GM23338 (cell line): ENCODE results near the gene PTPRC. TPM values are rescaled to one million over a fixed set of nuclear protein-coding genes. Genes with fewer than 3 reads are reported as not detected.

ENCODE experiments used
- ATAC-seq: fragments of 200-7000 bp; cut with Tn5 transposase; 3 replicates; pipeline ENCODE4 v1.9.1; 2020
- DNase-seq: peaks from one replicate; pipeline ENCODE4 v3.0.0-alpha.2; 2015; ENCODE audit warnings: low spot score
- H2AFZ ChIP-seq: fragments of 200-600 bp; sonication (generic); 2 replicates; pipeline ENCODE4 v1.8.0; 2016; ENCODE audit warnings: antibody characterized with exemption, mild to moderate bottlenecking, moderate library complexity
- H3F3A ChIP-seq: fragments of 200-600 bp; sonication (generic); replicated peaks from 2 replicates; pipeline ENCODE4 v1.8.0; 2017; ENCODE audit warnings: antibody characterized with exemption, mixed run types, low read depth
- H3K27ac ChIP-seq: fragments of 200-600 bp; sonication (generic); 2 replicates; pipeline ENCODE4 v1.6.1; 2016; ENCODE audit warnings: low read depth
- H3K27me3 ChIP-seq: fragments of 200-600 bp; sonication (generic); 2 replicates; pipeline ENCODE4 v1.8.0; 2016; ENCODE audit warnings: mild to moderate bottlenecking, mixed run types, moderate library complexity; ENCODE audit not compliant: insufficient read depth
- H3K36me3 ChIP-seq: fragments of 200-600 bp; sonication (generic); 2 replicates; pipeline ENCODE4 v1.8.0; 2016; ENCODE audit warnings: mild to moderate bottlenecking; ENCODE audit not compliant: insufficient read depth
- H3K4me1 ChIP-seq: fragments of 200-600 bp; sonication (generic); 2 replicates; pipeline ENCODE4 v1.8.0; 2016; ENCODE audit warnings: mild to moderate bottlenecking, moderate library complexity; ENCODE audit not compliant: insufficient read depth
- H3K4me2 ChIP-seq: fragments of 200-600 bp; sonication (generic); 2 replicates; pipeline ENCODE4 v1.7.1; 2017; ENCODE audit warnings: mixed run types
- H3K4me3 ChIP-seq: fragments of 200-600 bp; sonication (generic); 2 replicates; pipeline ENCODE4 v1.6.1; 2016; ENCODE audit warnings: mixed run types
- H3K79me2 ChIP-seq: fragments of 200-600 bp; sonication (generic); replicated peaks from 2 replicates; pipeline ENCODE4 v1.8.0; 2017; ENCODE audit warnings: mild to moderate bottlenecking; ENCODE audit not compliant: insufficient read depth
- H3K9me2 ChIP-seq: fragments of 200-600 bp; sonication (generic); 2 replicates; pipeline ENCODE4 v1.8.0; 2017; ENCODE audit not compliant: insufficient read depth
- H4K20me1 ChIP-seq: fragments of 200-600 bp; sonication (generic); replicated peaks from 2 replicates; pipeline ENCODE4 v1.8.0; 2017; ENCODE audit warnings: mild to moderate bottlenecking; ENCODE audit not compliant: insufficient read depth
- H3K27ac Mint-ChIP-seq: 2 replicates; pipeline ENCODE4 v1.8.0; 2020; ENCODE audit warnings: inconsistent platforms, mild to moderate bottlenecking, moderate library complexity, mixed read lengths
- H3K27me3 Mint-ChIP-seq: 3 replicates; pipeline ENCODE4 v1.8.0; 2022; ENCODE audit warnings: low read depth, mild to moderate bottlenecking, moderate library complexity, mixed read lengths, inconsistent platforms; ENCODE audit not compliant: insufficient read depth, poor library complexity
- H3K36me3 Mint-ChIP-seq: 3 replicates; pipeline ENCODE4 v1.8.0; 2021; ENCODE audit warnings: low read depth, mild to moderate bottlenecking, inconsistent platforms, moderate library complexity, mixed read lengths
- H3K4me1 Mint-ChIP-seq: 3 replicates; pipeline ENCODE4 v1.8.0; 2020; ENCODE audit warnings: mild to moderate bottlenecking, inconsistent platforms, mixed read lengths
- H3K4me3 Mint-ChIP-seq: 3 replicates; pipeline ENCODE4 v1.8.0; 2021; ENCODE audit warnings: moderate library complexity, mild to moderate bottlenecking, inconsistent platforms, mixed read lengths
- H3K9me3 Mint-ChIP-seq: 3 replicates; pipeline ENCODE4 v1.8.0; 2020; ENCODE audit warnings: moderate library complexity, mild to moderate bottlenecking, inconsistent platforms, mixed read lengths
- EZH2 ChIP-seq: fragments of 200-600 bp; sonication (generic); IDR thresholded peaks from one replicate; pipeline ENCODE4 v1.8.0; 2017; ENCODE audit warnings: antibody characterized with exemption, mild to moderate bottlenecking, low read depth; ENCODE audit not compliant: unreplicated experiment
- EZH2phosphoT487 ChIP-seq: fragments of 200-600 bp; sonication (generic); IDR thresholded peaks from one replicate; pipeline ENCODE4 v1.8.1; 2018; ENCODE audit warnings: antibody characterized with exemption; ENCODE audit not compliant: unreplicated experiment
- JUNB ChIP-seq: IDR thresholded peaks from one replicate; pipeline ENCODE4 v1.6.1; 2016; ENCODE audit warnings: antibody characterized with exemption; ENCODE audit not compliant: unreplicated experiment
- NANOG ChIP-seq: IDR thresholded peaks from 2 replicates; pipeline ENCODE4 v1.6.1; 2016; ENCODE audit warnings: antibody characterized with exemption, borderline replicate concordance
- POLR2AphosphoS5 ChIP-seq: IDR thresholded peaks from 2 replicates; pipeline ENCODE4 v1.6.1; 2016; ENCODE audit warnings: antibody characterized with exemption, low read depth
- ZNF114 ChIP-seq: fragments of 250-450 bp; sonication (Bioruptor Pico); IDR thresholded peaks from 2 replicates; pipeline ENCODE4 v1.5.0; 2020; ENCODE audit warnings: mild to moderate bottlenecking, moderate library complexity
- polyA plus RNA-seq: library from polyadenylated mRNA; unstranded; fragments of >200 nt; fragmentation: Nextera tagmentation; extraction: Ambion mirVana; gene quantifications from 2 replicates; pipeline ENCODE4 v1.2.1, GENCODE V29; 2016
- total RNA-seq: library from RNA; depleted of rRNA; stranded (reverse); fragments of >200 nt; shearing (Covaris generic); gene quantifications from 2 replicates; pipeline ENCODE4 v1.2.3, GENCODE V29; 2014
- TF ChIP-seq, protein P1 (sequence below): IDR thresholded peaks from 2 replicates; pipeline ENCODE4 v1.6.1; 2016; ENCODE audit warnings: antibody characterized with exemption
- TF ChIP-seq, protein P2 (sequence below), 2 experiments: fragments of 200-600 bp in 1 of 2; sonication (generic) in 1 of 2; conservative IDR thresholded peaks; 2 replicates each; pipeline versions ENCODE4 v1.5.1 to v1.6.1; 2016 to 2017; ENCODE audit warnings: antibody characterized with exemption in 2 of 2, low read depth in 2 of 2, mild to moderate bottlenecking in 2 of 2, moderate library complexity in 1 of 2

Gene PTPRC
- total and polyA plus RNA-seq, 2 experiments from 2014 or later: 0.10 to 0.52 TPM

GRCh38 chr1:198780376-198780775 lies 141.5 kb downstream of the PTPRC start:
- H3K27me3 ChIP-seq: no peaks in the 10 kb centered on the region
- no peak overlapping the region for H2AFZ ChIP-seq
- no peaks in the 10 kb centered on the region for H4K20me1 ChIP-seq
- H3K4me2 ChIP-seq: no peak overlapping the region
- H3K4me3 Mint-ChIP-seq: no peak overlapping the region
- H3K27ac Mint-ChIP-seq: no peak overlapping the region
- no peak overlapping the region for H3K27ac ChIP-seq
- H3K27me3 Mint-ChIP-seq: no peaks in the 10 kb centered on the region
- no peaks in the 10 kb centered on the region for H3K4me1 ChIP-seq
- no peaks in the 10 kb centered on the region for H3K36me3 Mint-ChIP-seq
- DNase-seq (no peak), ATAC-seq (no peak)
- H3K36me3 ChIP-seq: no peaks in the 10 kb centered on the region
- TF ChIP-seq, protein P1, sequence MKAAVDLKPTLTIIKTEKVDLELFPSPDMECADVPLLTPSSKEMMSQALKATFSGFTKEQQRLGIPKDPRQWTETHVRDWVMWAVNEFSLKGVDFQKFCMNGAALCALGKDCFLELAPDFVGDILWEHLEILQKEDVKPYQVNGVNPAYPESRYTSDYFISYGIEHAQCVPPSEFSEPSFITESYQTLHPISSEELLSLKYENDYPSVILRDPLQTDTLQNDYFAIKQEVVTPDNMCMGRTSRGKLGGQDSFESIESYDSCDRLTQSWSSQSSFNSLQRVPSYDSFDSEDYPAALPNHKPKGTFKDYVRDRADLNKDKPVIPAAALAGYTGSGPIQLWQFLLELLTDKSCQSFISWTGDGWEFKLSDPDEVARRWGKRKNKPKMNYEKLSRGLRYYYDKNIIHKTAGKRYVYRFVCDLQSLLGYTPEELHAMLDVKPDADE: no peak
- H3K4me1 Mint-ChIP-seq: peaks cover 4% of the 10 kb centered on the region
- H3K9me2 ChIP-seq: peaks cover 9% of the 10 kb centered on the region; the same call in 1 of the 2 replicates
- H3K9me3 Mint-ChIP-seq: no peaks in the 10 kb centered on the region
- no peak overlapping the region for H3K4me3 ChIP-seq
- no peaks in the 10 kb centered on the region for H3F3A ChIP-seq
- H3K79me2 ChIP-seq: no peaks in the 10 kb centered on the region

DNA sequence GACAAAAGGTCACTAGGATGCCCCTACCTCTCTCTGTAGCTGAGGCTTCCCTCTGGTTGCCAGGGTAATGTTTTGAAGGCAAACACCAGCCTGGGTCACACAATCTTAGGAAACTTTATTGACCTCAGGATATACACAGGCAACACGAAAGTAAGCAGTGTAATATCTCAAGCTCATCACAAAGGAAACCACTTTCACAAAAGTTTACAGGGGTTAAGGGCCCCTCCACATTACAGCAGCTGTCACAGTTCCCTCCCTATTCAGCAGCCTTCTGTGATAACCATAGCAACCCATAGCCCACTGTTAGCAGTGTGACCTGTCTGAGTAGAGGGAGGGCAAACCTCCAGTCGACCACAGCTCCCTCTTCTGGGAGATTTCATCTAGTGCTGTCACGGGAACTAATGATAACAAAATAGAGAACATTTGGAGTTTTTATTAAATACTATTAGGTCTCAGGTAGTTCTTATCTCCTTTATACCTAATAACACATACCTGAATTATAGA lies 149.8 kb downstream of the PTPRC start:
- H3K27ac ChIP-seq: no peak overlapping the region
- H3K4me2 ChIP-seq: no peak overlapping the region
- H3K27me3 Mint-ChIP-seq: no peaks in the 10 kb centered on the region
- no peak overlapping the region for H3K4me3 Mint-ChIP-seq
- H3K36me3 Mint-ChIP-seq: no peaks in the 10 kb centered on the region
- H3K4me1 ChIP-seq: peaks cover 20% of the 10 kb centered on the region
- no peaks in the 10 kb centered on the region for H3K9me3 Mint-ChIP-seq
- H2AFZ ChIP-seq: no peak overlapping the region
- no peaks in the 10 kb centered on the region for H3K36me3 ChIP-seq
- H3K27me3 ChIP-seq: no peaks in the 10 kb centered on the region
- ATAC-seq (peak; percentile 100), DNase-seq (peak; percentile 88)
- no peaks in the 10 kb centered on the region for H3K79me2 ChIP-seq
- H3K9me2 ChIP-seq: no peaks in the 10 kb centered on the region; the same call in none of the 2 replicates
- no peaks in the 10 kb centered on the region for H4K20me1 ChIP-seq
- H3F3A ChIP-seq: no peaks in the 10 kb centered on the region
- H3K4me3 ChIP-seq: no peak overlapping the region
- TF ChIP-seq POLR2AphosphoS5: no peak
- TF ChIP-seq, protein P2, sequence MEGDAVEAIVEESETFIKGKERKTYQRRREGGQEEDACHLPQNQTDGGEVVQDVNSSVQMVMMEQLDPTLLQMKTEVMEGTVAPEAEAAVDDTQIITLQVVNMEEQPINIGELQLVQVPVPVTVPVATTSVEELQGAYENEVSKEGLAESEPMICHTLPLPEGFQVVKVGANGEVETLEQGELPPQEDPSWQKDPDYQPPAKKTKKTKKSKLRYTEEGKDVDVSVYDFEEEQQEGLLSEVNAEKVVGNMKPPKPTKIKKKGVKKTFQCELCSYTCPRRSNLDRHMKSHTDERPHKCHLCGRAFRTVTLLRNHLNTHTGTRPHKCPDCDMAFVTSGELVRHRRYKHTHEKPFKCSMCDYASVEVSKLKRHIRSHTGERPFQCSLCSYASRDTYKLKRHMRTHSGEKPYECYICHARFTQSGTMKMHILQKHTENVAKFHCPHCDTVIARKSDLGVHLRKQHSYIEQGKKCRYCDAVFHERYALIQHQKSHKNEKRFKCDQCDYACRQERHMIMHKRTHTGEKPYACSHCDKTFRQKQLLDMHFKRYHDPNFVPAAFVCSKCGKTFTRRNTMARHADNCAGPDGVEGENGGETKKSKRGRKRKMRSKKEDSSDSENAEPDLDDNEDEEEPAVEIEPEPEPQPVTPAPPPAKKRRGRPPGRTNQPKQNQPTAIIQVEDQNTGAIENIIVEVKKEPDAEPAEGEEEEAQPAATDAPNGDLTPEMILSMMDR (conservative IDR thresholded peaks at IDR 0.05; ENCODE audit: low read depth in 2 of 2): peak; percentile 76 to 81
- H3K27ac Mint-ChIP-seq: peak overlapping the region; percentile 8; the same call in 1 of the 2 replicates
- H3K4me1 Mint-ChIP-seq: peaks cover 22% of the 10 kb centered on the region

DNA sequence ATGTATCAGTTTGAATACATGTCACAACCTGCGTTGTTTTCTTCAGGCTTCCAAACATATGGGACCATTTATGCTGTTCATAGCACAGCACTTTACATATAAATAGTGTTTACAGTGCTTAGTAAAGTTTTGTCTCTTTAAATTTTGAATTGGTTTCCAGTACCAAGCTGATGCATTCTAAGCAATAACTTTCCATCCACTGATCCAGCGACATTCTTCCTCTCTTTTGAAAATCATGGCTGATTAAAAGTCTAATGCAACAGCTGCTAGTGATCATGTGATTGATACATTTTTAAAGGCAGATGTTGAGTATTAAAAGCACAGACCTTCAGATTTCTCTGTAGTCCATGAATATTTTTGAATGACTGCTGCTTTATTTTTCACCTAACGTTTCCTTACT lies 154.9 kb downstream of the PTPRC start:
- H4K20me1 ChIP-seq: no peaks in the 10 kb centered on the region
- no peak overlapping the region for H3K4me2 ChIP-seq
- Mint-ChIP-seq H3K4me1 (peaks cover 15% of the 10 kb centered on the region), H3K9me3 (peaks cover 33% of the 10 kb centered on the region), H3K27ac (no peak overlapping the region), H3K27me3 (no peaks in the 10 kb centered on the region), H3K36me3 (peaks cover 24% of the 10 kb centered on the region), H3K4me3 (no peak overlapping the region)
- H3K4me3 ChIP-seq: no peak overlapping the region
- no peaks in the 10 kb centered on the region for H3K27me3 ChIP-seq
- H2AFZ ChIP-seq: no peak overlapping the region
- no peaks in the 10 kb centered on the region for H3K79me2 ChIP-seq
- H3K9me2 ChIP-seq: no peaks in the 10 kb centered on the region; the same call in none of the 2 replicates
- peaks cover 16% of the 10 kb centered on the region for H3K4me1 ChIP-seq
- DNase-seq (no peak), ATAC-seq (no peak)
- TF ChIP-seq, protein P1: no peak
- no peak for TF ChIP-seq EZH2phosphoT487
- TF ChIP-seq JUNB: no peak
- TF ChIP-seq, protein P2 (conservative IDR thresholded peaks at IDR 0.05; ENCODE audit: low read depth in 2 of 2): no peak
- no peak for TF ChIP-seq ZNF114 (CRISPR knock-in tag)
- no peak for TF ChIP-seq NANOG
- no peak for TF ChIP-seq EZH2
- H3F3A ChIP-seq: no peaks in the 10 kb centered on the region
- H3K36me3 ChIP-seq: no peaks in the 10 kb centered on the region
- H3K27ac ChIP-seq: no peak overlapping the region
